Hepatocyte (in vitro differentiated cells): ENCODE measurements around the gene TPM4. TPM values are rescaled to one million over a fixed set of nuclear protein-coding genes. Genes with fewer than 3 reads are reported as not detected.
A peak's percentile ranks its signal among the peaks of the same experiment; 100 is the strongest.

Experiments used
- DNase-seq: peaks from one replicate; pipeline ENCODE4 v3.0.0-alpha.2; 2016; ENCODE audit warnings: low spot score
- H2AFZ ChIP-seq: fragments of 200-600 bp; sonication (generic); 2 replicates; pipeline ENCODE4 v1.6.0; 2016; ENCODE audit warnings: antibody characterized with exemption, mild to moderate bottlenecking
- H3K27ac ChIP-seq: fragments of 200-600 bp; sonication (generic); 2 replicates; pipeline ENCODE4 v1.5.1; 2016; ENCODE audit warnings: mild to moderate bottlenecking
- H3K27me3 ChIP-seq: fragments of 200-600 bp; sonication (generic); 2 replicates; pipeline ENCODE4 v1.6.1; 2016
- H3K36me3 ChIP-seq: fragments of 200-600 bp; sonication (generic); replicated peaks from 2 replicates; pipeline ENCODE4 v1.5.1; 2016; ENCODE audit warnings: low read depth; ENCODE audit not compliant: insufficient read depth
- H3K4me1 ChIP-seq: fragments of 200-600 bp; sonication (generic); 2 replicates; pipeline ENCODE4 v1.5.1; 2016; ENCODE audit warnings: mild to moderate bottlenecking, moderate library complexity; ENCODE audit not compliant: insufficient read depth
- H3K4me2 ChIP-seq: fragments of 200-600 bp; sonication (generic); 2 replicates; pipeline ENCODE4 v1.6.0; 2016
- H3K4me3 ChIP-seq: fragments of 200-600 bp; sonication (generic); 2 replicates; pipeline ENCODE4 v1.5.1; 2016; ENCODE audit warnings: mild to moderate bottlenecking
- H3K79me2 ChIP-seq: fragments of 200-600 bp; sonication (generic); 2 replicates; pipeline ENCODE4 v1.6.0; 2017; ENCODE audit warnings: mild to moderate bottlenecking
- H3K9me2 ChIP-seq: fragments of 200-600 bp; sonication (generic); replicated peaks from 2 replicates; pipeline ENCODE4 v1.6.0; 2017; ENCODE audit warnings: mild to moderate bottlenecking; ENCODE audit not compliant: insufficient read depth
- H3K9me3 ChIP-seq: fragments of 200-600 bp; sonication (generic); 2 replicates; pipeline ENCODE4 v1.5.1; 2016; ENCODE audit warnings: low read depth, mild to moderate bottlenecking
- H4K20me1 ChIP-seq: fragments of 200-600 bp; sonication (generic); 2 replicates; pipeline ENCODE4 v1.6.0; 2016; ENCODE audit warnings: mild to moderate bottlenecking; ENCODE audit not compliant: insufficient read depth, poor library complexity, severe bottlenecking
- EZH2 ChIP-seq: fragments of 200-600 bp; sonication (generic); IDR thresholded peaks from 2 replicates; pipeline ENCODE4 v1.6.1; 2016; ENCODE audit warnings: antibody characterized with exemption, mild to moderate bottlenecking, borderline replicate concordance
- EZH2phosphoT487 ChIP-seq: fragments of 200-600 bp; sonication (generic); IDR thresholded peaks from one replicate; pipeline ENCODE4 v1.6.1; 2018; ENCODE audit warnings: antibody characterized with exemption, mild to moderate bottlenecking, low read depth, moderate library complexity; ENCODE audit not compliant: unreplicated experiment, severe bottlenecking
- WGBS: methylation state at CpG from one replicate; pipeline ENCODE4 v1.1.6; 2016; ENCODE audit warnings: low lambda C conversion rate; ENCODE audit errors: missing lambda C conversion rate; 5-methylcytosine and 5-hydroxymethylcytosine counted together
- polyA plus RNA-seq: library from polyadenylated mRNA; unstranded; fragments of >200 nt; fragmentation: Nextera tagmentation; extraction: Ambion mirVana; gene quantifications from 2 replicates; pipeline ENCODE4 v1.2.1, GENCODE V29; 2016
- total RNA-seq: library from RNA; depleted of rRNA; stranded (reverse); fragments of >200 nt; gene quantifications from 2 replicates; pipeline ENCODE4 v1.2.3, GENCODE V29; 2014
- TF ChIP-seq, protein P1 (sequence below): fragments of 200-600 bp; sonication (generic); IDR thresholded peaks from 2 replicates; pipeline ENCODE4 v1.5.1; 2016; ENCODE audit warnings: antibody characterized with exemption, mild to moderate bottlenecking; ENCODE audit not compliant: poor library complexity

The TPM4 gene
- total and polyA plus RNA-seq, 2 experiments from 2014 or later: 337 to 417 TPM

- Histone ChIP-seq H3K27me3 (no peaks in the 10 kb centered on the region), H3K36me3 (no peaks in the 10 kb centered on the region), H3K79me2 (peaks cover 56% of the 10 kb centered on the region), H3K9me3 (no peaks in the 10 kb centered on the region), H3K27ac (peak overlapping the region; percentile 84), H4K20me1 (peaks cover 9% of the 10 kb centered on the region), H3K4me3 (peak overlapping the region; percentile 59), H3K9me2 (no peaks in the 10 kb centered on the region), H3K4me1 (peaks cover 12% of the 10 kb centered on the region), H3K4me2 (peak overlapping the region; percentile 95), H2AFZ (no peak overlapping the region)
- no peak for DNase-seq
- WGBS: 61% methylated on average over 2 of the region's 2 CpGs
- TF ChIP-seq EZH2phosphoT487 (no peak), EZH2 (no peak)
- TF ChIP-seq, protein P1, sequence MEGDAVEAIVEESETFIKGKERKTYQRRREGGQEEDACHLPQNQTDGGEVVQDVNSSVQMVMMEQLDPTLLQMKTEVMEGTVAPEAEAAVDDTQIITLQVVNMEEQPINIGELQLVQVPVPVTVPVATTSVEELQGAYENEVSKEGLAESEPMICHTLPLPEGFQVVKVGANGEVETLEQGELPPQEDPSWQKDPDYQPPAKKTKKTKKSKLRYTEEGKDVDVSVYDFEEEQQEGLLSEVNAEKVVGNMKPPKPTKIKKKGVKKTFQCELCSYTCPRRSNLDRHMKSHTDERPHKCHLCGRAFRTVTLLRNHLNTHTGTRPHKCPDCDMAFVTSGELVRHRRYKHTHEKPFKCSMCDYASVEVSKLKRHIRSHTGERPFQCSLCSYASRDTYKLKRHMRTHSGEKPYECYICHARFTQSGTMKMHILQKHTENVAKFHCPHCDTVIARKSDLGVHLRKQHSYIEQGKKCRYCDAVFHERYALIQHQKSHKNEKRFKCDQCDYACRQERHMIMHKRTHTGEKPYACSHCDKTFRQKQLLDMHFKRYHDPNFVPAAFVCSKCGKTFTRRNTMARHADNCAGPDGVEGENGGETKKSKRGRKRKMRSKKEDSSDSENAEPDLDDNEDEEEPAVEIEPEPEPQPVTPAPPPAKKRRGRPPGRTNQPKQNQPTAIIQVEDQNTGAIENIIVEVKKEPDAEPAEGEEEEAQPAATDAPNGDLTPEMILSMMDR: no peak
Observed at GRCh38 chr19:16112778-16113177, 36.5 kb downstream of the TPM4 start.

DNA sequence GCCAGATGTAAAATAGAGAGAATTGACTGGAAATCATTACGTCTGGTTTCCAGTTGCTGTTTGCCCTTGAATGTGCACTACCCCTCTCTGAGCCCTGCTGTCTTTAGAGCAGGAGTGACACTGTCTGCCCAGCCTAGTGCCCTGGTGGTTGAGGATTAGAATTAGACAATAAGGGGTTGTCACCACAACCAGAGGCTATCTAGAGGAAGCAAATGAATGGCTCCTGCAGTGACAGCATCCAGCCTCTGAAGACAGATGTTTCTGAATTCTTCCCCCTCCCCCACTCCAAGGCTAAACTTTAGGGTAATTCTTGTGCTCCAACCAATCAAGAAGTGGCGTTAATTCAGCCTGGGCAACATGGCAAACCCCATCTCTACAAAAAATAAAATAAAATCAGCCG, 37.4 kb downstream of the TPM4 start:
- Histone ChIP-seq H3K27ac (no peak overlapping the region), H3K9me3 (no peaks in the 10 kb centered on the region), H3K79me2 (peaks cover 56% of the 10 kb centered on the region), H3K9me2 (no peaks in the 10 kb centered on the region), H3K36me3 (no peaks in the 10 kb centered on the region), H3K4me1 (peaks cover 12% of the 10 kb centered on the region), H3K4me3 (no peak overlapping the region), H4K20me1 (peaks cover 9% of the 10 kb centered on the region), H2AFZ (no peak overlapping the region), H3K27me3 (no peaks in the 10 kb centered on the region), H3K4me2 (peak overlapping the region; percentile 95)
- TF ChIP-seq, protein P1: no peak
- TF ChIP-seq EZH2 (no peak), EZH2phosphoT487 (no peak)
- DNase-seq: no peak
- WGBS: 98% methylated on average over 3 of the region's 3 CpGs

GRCh38 chr19:16115301-16116039, 39.2 kb downstream of the TPM4 start:
- H2AFZ ChIP-seq: no peak overlapping the region
- peaks cover 56% of the 10 kb centered on the region for H3K79me2 ChIP-seq
- peak overlapping the region; percentile 26 for H3K4me2 ChIP-seq
- H3K27me3 ChIP-seq: no peaks in the 10 kb centered on the region
- H3K4me1 ChIP-seq: peaks cover 12% of the 10 kb centered on the region
- H3K9me3 ChIP-seq: no peaks in the 10 kb centered on the region
- H3K36me3 ChIP-seq: no peaks in the 10 kb centered on the region
- peak overlapping the region; percentile 50 for H3K27ac ChIP-seq
- DNase-seq: no peak
- H3K4me3 ChIP-seq: no peak overlapping the region
- H3K9me2 ChIP-seq: no peaks in the 10 kb centered on the region
- 93% methylated on average over 9 of the region's 9 CpGs for WGBS
- peaks cover 9% of the 10 kb centered on the region for H4K20me1 ChIP-seq
- no peak for TF ChIP-seq EZH2phosphoT487
- TF ChIP-seq, protein P1: no peak
